ENCODE data around the gene NUP133.
"Not testable (repeated sequence)": the region's sequence is repeated elsewhere in the genome, so short reads cannot be mapped to it uniquely, and the experiment has no call there.

Gene NUP133

DNA sequence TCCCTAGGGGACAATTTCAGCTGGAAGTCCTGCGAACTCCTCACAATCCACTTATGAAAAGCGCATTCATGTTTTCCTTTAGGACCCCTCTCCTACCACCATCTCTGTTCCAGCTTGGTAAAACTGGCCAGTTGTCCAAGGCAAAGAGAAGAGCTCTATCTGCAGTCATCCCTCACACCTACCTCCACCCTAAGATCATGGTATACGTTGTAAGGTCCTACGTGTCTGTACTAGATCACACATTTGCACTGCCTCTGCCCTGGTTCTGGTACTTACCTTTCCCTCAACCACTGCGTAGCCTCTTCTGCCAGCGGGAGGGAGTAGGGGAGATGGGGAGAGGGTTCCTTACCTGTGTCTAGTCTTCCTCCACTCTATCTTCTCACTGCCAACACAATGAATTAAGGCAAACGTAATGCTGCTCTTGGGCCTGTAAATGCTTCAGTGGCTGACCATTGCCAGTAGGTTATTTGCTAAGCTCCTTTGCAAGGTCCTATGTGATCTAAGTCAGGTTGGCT lies 739 bp upstream of the NUP133 start:
- DNase-seq (ENCODE audit: low read depth) = peak; percentile 3

DNA sequence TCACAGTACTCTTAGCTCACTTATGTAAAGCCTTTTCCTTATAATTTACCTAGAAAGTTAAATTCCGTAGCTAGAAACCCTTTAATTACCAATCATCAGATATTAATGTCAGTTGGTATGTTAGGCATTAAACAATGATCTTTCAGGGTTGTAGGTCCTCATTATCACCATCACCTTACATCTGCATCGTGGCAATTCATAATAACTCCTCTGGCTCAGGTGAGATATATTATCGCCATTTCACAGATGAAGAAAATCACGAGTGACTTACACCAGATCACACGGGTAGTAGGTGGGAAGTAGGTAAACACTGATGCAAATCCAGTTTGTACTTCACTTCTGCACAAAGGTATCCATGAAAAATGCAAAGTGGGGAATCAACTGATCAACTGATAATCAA lies 639 bp downstream of the NUP133 start:
- no peak for DNase-seq (ENCODE audit: low read depth)

DNA sequence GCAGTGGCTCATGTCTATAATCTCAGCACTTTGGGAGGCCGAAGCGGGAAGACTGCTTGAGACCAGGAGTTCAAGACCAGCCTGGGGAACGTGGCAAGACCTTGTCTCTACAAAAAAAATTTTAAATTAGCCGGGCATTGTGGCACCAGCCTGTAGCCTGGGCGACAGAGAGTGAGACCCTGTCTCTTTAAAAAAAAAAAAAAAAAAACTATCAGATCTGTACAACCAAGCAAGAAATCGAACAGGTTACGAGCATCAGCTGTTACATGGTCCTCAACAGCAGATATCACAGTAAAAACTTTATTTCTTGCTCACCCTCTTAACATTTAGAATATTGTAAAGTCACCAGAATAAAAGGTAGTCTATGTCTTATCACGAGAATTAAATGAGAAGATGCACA lies 1.5 kb downstream of the NUP133 start:
- DNase-seq (ENCODE audit: low read depth) = no peak

DNA sequence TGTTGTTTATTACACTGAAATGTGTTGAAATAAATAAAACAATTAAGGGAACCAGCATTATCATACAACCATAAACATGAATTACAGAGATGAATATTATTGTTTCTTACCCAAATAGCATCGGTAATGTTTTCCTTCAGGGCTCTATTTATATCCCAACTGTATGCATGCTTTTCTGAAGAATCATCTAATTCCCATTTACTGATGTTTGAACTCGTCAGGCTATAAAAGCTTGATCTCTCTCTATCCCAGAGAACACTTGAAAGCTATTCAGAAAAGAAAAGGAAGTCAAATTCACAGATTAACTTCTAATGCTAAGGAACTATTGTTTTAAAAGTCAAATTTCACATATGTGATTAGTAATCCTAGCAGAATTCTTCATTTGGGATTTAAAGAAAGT lies 12.4 kb downstream of the NUP133 start:
- no peak for DNase-seq (ENCODE audit: low read depth)

DNA sequence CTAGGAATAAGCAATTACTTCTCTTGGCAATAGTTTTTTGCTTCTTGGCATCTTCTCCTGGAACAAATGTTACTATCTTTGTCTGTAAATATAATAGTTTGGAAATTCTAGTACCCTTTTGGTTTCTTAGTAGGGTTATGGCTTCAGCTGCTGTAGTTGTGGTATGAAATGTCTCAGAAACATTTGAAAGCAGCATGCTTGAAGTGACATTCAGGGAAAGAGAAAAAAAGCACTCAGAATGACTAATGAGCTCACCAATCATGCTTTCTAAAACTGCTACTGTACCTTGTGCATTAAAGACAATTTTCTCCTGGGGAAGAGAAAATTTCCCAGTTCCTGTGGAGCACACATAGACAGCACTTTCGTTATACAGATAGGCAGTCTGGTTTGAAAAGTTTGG lies 21.0 kb downstream of the NUP133 start:
- DNase-seq (ENCODE audit: low read depth) = no peak

DNA sequence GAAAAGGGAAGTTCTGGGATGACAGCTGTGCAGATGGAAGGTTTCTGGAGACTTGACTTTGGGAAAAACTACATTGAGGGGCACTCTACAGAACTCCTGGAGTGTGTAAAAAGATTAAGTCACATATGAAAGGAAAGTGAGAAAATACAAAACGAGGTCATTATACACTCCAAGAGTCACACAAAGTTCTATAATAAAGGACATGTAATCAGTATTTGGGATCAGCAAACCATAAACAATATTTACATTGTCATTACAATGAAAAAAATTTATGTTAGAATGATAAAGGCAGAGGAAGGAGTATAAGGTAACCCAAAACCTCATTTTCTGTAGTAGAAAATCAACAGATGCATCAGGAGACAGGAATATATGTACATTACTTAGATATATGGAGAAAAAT lies 22.8 kb downstream of the NUP133 start:
- DNase-seq (ENCODE audit: low read depth) = no peak

DNA sequence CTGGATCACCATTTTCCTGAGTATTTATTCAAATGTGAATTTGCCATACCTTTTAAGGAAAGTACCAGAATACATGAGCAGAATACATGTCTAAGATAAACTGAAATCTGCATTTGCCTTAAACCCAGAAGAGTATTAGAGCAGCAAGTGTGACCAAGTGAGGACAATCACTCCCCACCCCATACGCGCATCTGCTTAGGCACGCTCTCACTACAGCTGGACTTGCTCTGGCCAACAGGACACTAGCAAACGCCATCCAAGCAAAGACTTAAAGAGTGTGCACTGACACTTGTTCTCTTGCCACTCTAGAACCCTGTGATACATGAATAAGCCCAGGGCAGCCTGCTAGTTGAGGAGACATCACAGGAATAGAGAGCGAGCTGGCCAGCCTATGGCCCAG lies 25.6 kb downstream of the NUP133 start:
- no peak for DNase-seq (ENCODE audit: low read depth)

DNA sequence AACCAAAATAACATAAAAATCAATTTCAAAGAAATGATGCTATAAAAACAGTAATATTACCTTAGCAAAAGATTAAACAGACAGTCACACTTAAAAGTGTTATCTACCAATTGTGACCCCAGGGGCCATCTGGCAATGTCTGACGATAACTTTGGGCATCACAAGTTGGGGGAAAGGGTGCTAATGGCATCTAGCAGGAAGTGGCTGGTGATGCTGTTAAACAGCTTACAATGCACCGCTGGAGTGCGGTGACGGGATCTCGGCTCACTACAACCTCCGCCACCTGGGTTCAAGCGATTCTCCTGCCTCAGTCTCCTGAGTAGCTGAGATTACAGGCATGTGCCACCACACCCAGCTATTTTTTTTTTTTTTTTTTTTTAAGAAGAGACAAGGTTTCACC lies 27.6 kb downstream of the NUP133 start:
- DNase-seq (ENCODE audit: low read depth) = no peak

DNA sequence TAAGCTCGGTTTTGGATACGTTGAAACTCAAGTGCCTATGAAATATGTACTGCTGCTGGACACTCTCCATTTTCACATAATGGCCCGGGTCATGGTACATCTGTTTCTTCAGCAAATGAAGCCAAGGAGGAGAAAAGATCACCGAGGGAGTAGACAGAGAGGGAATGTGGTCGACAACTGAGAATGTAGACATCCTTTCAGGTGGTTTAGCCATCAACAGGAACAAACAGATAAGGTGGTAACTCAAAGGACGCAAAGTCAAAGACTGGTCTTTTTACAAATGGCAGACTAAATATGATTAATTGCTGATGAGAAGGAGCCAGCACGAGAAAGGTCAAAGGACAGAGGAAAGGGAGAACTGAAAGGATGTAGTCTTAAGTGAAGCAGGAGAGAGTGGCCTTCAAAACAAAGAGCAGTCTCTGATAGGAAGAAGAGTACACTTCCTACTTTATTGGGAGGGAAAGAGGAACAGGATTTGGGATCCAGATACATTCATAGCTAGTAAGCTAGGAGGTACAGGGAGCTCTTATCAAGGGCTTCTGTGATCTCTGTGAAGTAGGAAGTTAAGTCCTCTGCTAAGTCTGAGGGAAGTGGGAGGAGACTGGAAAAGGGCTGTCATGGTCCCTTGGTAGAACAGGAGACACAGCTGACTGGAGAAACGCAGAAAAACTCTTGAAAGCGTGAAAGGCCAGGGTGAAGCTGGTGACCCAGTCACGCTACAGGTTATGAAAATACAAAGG lies 28.3 kb downstream of the NUP133 start:
- DNase-seq (ENCODE audit: low read depth) = no peak

DNA sequence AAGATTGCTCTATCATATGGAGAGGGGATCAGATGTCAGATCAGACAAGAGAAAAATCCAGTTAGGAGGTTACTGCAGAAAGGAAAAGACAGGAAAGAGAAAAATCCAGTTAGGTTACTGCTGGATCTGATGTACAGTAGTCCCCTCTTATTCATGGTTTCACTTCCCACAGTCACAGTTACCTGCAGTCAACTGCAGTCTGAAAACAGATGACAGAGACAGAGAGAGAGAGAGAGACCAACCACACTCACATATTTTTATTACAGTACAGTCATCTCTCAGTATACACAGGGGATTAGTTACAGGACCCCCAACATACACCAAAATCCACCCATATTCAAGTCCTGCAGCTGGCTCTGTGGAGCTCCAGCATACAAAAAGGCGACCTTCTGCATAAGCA lies 29.3 kb downstream of the NUP133 start:
- DNase-seq (ENCODE audit: low read depth) = no peak

DNA sequence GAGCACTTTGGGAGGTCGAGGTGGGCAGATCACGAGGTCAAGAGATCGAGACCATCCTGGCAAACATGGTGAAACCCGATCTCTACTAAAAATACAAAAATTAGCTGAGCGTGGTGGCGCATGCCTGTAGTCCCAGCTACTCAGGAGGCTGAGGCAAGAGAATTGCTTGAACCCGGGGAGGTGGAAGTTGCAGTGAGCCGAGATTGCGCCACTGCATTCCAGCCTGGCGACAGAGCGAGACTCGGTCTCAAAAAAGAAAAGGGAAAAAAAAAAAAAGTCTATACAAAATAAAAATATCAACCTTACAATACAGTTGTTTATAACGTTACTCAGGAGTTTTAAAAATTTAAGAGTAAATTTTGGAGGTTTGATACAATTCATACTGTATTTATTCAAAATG lies 32.3 kb downstream of the NUP133 start:
- not testable (repeated sequence) for DNase-seq (ENCODE audit: low read depth)

DNA sequence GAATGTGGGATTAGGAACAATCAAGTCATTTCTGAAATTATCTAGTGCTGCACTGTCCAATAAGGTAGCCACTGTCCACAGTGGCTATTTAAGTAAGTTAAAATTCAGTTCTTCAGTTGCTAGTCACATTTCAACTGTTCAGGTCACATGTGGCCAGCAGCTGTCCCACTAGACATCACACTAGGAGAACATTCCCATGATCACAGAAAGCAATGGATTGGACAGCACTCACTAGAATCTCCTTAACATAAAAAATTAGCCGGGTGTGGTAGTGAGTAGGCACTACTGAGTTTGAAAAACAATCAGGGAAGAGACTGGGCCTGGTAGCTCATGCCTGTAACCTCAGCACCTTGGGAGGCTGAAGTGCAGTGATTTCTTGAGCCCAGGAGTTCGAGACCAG lies 33.6 kb downstream of the NUP133 start:
- no peak for DNase-seq (ENCODE audit: low read depth)

DNA sequence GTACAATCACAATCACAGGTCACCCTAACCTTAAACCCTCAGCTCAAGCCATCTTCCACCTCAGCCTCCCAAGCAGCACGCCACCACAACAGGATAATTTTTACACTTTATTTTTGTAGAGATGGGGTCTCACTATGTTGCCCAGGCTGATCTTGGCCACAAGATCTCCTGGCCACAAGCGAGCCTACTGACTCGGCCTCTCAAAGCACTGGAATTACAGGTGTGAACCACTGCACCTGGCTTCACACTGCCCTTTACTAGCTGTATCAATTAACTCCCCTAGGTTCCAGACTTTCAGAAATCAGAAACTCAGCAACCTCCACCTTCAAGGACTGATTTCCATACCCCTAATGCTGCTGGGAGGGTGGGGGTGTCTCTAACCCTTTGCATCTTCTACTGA lies 37.0 kb downstream of the NUP133 start:
- DNase-seq (ENCODE audit: low read depth) = no peak

DNA sequence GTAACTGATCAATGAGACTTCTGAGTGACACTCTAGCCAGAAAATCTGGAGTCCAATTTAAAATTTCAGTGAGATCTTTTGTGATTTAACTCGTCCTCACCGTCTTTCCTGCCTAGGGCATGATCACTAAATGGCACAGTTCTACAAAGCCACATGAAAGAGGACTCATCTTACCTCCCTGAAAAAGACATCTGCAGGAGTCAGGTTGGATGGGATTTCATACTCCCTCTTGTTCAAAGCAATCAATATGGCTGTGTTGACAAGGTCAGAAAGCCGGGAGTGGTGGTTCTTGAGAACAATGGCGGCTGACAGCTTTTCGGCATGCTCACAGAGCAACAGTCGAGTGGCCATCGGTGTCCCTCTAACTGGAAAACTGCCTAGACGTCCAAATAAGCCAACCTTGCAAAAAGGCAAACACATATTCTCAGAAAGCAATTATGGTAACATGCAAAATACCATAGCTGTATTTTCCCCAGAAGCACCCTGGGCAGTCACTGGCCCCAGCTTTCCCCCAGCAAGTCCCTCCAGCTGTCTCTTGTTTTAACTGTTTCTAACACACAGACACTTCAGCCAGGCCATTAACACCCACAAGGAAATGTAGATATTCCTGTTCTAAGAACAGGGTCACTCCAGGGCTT lies 37.6 kb downstream of the NUP133 start:
- no peak for DNase-seq (ENCODE audit: low read depth)

DNA sequence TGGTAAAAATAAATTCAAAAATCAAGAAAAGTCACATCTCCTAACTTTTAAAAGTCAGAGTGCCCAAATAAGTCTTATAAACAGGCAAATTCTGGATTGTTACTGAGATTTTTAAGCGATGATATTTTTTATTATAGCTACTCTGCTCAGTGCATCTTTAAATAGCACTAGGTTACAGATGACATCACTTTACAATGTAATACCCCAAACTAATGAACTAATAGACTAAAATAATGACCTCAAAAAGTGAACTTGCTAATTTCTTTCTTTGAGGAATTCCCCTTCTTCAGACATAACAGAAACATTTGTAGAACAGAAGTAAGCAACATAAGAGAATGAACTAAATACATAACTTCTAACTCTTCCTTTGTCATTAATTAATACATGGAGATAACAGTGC lies 41.3 kb downstream of the NUP133 start:
- DNase-seq (ENCODE audit: low read depth) = no peak

DNA sequence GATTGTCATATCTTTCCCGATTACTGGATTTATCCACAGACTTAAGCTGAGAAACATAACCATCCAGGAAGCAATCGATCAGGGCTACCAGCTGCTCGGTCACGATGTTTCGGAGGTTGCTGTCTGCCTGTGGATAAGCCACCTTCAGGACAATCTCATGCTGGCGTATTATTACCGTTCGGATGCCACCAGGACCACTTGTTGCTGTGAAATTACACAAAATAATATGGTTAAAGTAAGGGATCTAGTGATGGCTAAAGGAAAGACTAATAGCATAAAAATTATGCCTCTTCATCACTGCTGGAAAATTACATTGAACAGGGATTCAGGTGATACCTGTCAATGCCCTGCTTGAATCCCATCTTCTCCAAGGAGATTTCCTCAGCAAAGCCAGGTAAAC lies 43.5 kb downstream of the NUP133 start:
- no peak for DNase-seq (ENCODE audit: low read depth)

DNA sequence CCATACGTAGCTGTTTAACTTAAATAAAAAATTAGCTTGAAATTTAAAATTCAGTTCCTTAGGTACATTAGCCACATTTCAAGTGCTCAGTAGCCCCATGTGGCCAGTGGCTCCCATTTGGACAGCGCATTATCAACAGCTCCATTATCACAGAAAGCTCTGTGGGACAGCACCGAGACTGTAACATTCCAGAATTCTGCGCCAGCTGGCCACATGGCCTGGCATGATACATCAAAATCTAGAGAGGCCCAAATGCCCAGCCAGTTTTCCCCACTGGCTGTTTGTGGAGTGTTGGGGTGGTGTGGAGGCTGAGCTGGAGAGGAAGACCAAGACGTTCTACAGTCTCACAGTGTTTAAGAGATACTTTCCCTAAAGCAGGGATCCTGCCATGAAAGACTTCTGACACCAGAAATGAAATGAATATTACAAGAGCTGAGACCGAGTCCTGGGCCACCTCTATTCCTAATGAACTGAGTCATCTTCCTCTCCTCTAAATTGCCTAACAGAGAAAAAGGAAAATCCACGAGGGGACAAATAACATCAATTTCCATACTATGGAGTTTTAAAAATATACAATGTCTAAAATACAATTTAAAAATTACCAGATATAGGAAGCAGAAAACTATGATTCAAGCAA lies 47.0 kb downstream of the NUP133 start:
- no peak for DNase-seq (ENCODE audit: low read depth)

DNA sequence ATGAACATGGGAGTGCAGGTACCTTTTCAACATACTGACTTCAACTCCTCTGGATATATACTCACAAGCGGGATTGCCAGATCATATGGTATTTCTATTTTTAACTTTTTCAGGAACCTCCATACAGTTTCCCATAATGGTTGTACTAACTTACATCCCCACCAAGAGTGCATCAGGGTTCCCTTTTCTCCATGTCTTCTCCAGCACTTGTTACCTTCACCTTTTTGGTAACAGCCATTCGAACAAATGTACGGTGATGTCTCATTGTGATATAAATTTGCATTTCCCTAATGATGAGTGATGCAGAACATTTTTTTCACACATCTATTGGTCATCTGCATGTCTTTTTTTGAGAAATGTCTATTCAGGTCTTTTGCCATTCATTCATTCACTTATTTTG lies 48.3 kb downstream of the NUP133 start:
- DNase-seq (ENCODE audit: low read depth) = no peak

DNA sequence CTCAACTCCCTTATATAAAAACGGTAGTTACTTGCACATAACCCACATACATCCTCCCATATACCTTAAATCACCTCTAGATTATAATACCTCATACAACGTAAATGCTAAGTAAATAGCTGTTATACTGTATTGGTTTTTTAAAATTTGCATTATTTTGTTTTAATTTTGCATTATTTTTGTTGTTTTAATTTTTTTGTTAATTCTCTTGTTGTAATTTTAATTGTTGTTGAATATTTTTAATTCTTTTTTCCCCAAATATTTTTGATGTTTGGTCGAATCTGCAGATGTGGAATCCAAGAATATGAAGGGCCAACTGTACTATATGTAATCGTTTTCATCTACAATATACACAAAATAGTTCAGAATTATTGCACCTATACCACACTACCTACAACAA lies 50.7 kb downstream of the NUP133 start:
- DNase-seq (ENCODE audit: low read depth) = no peak

DNA sequence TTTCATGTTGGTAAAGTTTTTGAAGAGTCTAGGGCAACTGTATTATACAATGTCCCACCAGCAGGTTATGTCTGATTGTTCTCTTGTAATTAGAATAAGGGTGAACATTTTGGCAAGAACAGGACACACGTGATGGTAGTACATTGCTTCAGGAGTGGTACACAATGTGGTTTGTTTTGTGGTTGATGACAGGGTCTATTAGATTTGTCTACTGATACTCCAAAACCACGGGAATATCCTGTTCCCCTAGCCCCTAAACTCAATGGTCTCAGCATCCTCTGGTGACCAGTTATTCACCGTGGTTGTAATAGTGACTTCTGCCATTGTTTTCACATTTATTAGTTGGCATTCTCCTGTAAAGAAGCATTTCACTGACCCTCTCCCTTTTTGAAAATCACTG lies 52.1 kb downstream of the NUP133 start:
- peak; percentile 17 for DNase-seq (ENCODE audit: low read depth)

DNA sequence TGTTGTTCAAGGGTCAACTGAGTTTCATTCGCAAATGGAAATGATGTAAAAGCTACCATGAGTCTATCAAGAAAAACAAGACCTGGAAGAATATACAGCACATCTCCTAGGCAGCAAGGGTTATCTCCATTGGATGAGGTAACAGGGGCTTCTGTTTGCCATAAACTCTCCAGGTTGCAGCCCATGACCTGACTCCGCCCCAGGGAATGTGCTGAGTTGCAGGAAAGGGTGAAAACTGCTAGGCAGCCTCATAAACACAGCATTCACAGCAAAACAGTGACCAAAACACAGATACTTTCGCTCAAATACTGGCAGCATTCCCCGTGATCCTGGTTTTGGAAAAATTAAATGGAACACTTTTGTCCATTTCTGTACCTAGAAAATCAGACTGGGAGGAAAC lies 54.1 kb downstream of the NUP133 start:
- DNase-seq (ENCODE audit: low read depth) = no peak

DNA sequence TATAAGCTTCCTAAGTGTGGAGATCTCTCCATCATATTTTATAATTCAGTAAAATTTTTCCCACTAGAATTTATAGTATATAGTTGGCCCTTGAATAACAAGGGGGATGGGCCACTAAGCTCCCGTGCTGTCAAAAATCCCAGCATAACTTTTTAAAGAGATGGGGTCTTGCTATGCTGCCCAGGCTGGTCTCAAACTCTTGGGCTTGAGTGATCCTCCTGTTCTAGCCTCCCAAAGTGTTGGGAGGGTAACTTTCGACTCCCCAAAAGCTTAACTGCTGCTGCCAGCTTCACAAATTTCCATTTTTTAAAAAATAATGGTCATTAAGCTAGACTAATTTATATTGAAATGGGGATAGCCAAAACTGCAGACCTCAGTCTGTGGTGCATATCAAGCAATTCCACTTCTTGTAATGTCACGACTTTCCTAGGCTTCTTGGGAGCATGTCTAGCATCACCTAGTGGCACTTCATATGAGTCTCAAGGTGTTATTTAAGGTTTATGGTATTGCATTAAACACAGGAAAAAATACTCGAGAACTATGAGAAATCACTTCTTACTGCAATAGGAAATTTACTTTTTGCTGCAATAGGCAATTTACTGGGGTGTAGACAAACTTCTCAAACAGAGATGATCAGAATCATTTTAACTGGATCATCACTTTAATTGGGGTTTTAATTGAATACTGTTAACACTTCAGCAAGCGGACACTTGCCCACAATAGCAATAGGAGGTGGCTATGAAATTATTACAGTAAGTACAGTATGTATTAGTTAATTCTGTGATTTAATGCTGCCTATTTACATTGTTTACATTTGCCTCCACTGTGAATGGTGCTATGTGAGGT lies 55.0 kb downstream of the NUP133 start:
- peak; percentile 34 for DNase-seq (ENCODE audit: low read depth)

DNA sequence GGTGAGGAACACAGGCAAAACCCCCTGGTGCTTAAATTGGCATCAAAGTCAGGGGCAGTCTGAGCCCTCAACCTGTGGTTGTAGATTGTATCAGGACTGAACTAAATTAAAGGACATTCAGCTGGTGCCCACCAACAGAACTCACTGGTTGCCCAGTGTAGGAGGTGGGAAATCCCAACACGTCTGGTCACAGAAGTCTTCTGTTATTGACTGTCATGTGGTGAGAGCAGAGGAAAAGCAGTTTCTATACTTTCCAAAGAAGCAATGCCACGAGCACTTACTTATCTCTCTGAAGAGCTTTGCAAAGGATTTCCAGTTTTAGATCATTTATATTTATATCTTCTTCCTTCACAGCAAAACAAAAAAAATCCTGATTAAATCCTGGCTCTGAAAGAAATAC lies 59.3 kb downstream of the NUP133 start:
- DNase-seq (ENCODE audit: low read depth) = no peak
